ENCODE results near the gene PLCL2.

DNA sequence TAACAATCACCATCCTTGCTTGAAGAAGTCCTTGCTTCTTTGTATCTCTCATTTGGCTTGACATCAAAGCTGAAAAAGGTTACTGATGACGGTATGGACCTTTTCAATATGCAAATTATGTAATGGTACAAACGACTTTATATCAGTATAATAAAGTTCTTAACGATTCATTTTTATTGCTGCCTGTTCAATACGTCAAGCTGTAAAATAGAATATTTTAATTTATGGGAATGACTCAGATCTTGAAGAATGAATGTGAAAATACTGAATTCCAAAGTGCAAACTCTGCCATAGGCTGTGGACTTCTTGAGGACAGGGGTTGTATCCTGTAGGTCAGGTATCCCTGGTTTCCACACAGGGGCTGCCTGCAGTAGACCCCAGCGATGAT is 156.2 kb downstream of the PLCL2 start:
- TF ChIP-seq, protein P1, sequence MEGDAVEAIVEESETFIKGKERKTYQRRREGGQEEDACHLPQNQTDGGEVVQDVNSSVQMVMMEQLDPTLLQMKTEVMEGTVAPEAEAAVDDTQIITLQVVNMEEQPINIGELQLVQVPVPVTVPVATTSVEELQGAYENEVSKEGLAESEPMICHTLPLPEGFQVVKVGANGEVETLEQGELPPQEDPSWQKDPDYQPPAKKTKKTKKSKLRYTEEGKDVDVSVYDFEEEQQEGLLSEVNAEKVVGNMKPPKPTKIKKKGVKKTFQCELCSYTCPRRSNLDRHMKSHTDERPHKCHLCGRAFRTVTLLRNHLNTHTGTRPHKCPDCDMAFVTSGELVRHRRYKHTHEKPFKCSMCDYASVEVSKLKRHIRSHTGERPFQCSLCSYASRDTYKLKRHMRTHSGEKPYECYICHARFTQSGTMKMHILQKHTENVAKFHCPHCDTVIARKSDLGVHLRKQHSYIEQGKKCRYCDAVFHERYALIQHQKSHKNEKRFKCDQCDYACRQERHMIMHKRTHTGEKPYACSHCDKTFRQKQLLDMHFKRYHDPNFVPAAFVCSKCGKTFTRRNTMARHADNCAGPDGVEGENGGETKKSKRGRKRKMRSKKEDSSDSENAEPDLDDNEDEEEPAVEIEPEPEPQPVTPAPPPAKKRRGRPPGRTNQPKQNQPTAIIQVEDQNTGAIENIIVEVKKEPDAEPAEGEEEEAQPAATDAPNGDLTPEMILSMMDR (IDR thresholded peaks at IDR 0.05; ENCODE audit: low read depth, low read length, poor library complexity, severe bottlenecking): no peak
- TF ChIP-seq EZH2phosphoT487 (IDR thresholded peaks at IDR 0.05; ENCODE audit: borderline replicate concordance, low read length): no peak
